Measurements from ENCODE around the gene DISC1.
"Not testable (repeated sequence)": the region's sequence is repeated elsewhere in the genome, so short reads cannot be mapped to it uniquely, and the experiment has no call there.

The DISC1 gene

GRCh38 chr1:231731268-231731667 lies 104.7 kb downstream of the DISC1 start:
- no peak for DNase-seq (ENCODE audit: low spot score)

- no peak for DNase-seq (ENCODE audit: low spot score)
Observed at GRCh38 chr1:231733063-231733462, 106.5 kb downstream of the DISC1 start.

- no peak for DNase-seq (ENCODE audit: low spot score)
Observed at GRCh38 chr1:231733672-231734071, 107.1 kb downstream of the DISC1 start.

GRCh38 chr1:231734417-231734816 lies 107.8 kb downstream of the DISC1 start:
- DNase-seq (ENCODE audit: low spot score) = no peak

- no peak for DNase-seq (ENCODE audit: low spot score)
Observed at GRCh38 chr1:231735411-231735810, 108.8 kb downstream of the DISC1 start.

- DNase-seq (ENCODE audit: low spot score) = no peak
Observed at GRCh38 chr1:231735941-231736340, 109.4 kb downstream of the DISC1 start.

- no peak for DNase-seq (ENCODE audit: low spot score)
Observed at GRCh38 chr1:231736464-231736863, 109.9 kb downstream of the DISC1 start.

- DNase-seq (ENCODE audit: low spot score) = no peak
Observed at GRCh38 chr1:231738554-231738953, 112.0 kb downstream of the DISC1 start.

- DNase-seq (ENCODE audit: low spot score) = no peak
Observed at GRCh38 chr1:231743966-231744365, 117.4 kb downstream of the DISC1 start.

GRCh38 chr1:231748760-231749415 lies 122.3 kb downstream of the DISC1 start:
- no peak for DNase-seq (ENCODE audit: low spot score)

GRCh38 chr1:231750296-231750695 lies 123.7 kb downstream of the DISC1 start:
- no peak for DNase-seq (ENCODE audit: low spot score)

- DNase-seq (ENCODE audit: low spot score) = no peak
Observed at GRCh38 chr1:231750818-231751362, 124.3 kb downstream of the DISC1 start.

GRCh38 chr1:231751415-231751814 lies 124.8 kb downstream of the DISC1 start:
- DNase-seq (ENCODE audit: low spot score) = no peak

GRCh38 chr1:231753313-231753712 lies 126.7 kb downstream of the DISC1 start:
- DNase-seq (ENCODE audit: low spot score) = no peak

- DNase-seq (ENCODE audit: low spot score) = no peak
Observed at GRCh38 chr1:231757101-231757404, 130.5 kb downstream of the DISC1 start.

- DNase-seq (ENCODE audit: low spot score) = no peak
Observed at GRCh38 chr1:231757759-231758158, 131.2 kb downstream of the DISC1 start.

- no peak for DNase-seq (ENCODE audit: low spot score)
Observed at GRCh38 chr1:231761252-231761651, 134.7 kb downstream of the DISC1 start.

GRCh38 chr1:231761747-231762541 lies 135.4 kb downstream of the DISC1 start:
- no peak for DNase-seq (ENCODE audit: low spot score)

GRCh38 chr1:231763456-231763855 lies 136.9 kb downstream of the DISC1 start:
- no peak for DNase-seq (ENCODE audit: low spot score)

GRCh38 chr1:231765825-231766224 lies 139.2 kb downstream of the DISC1 start:
- not testable (repeated sequence) for DNase-seq (ENCODE audit: low spot score)

- DNase-seq (ENCODE audit: low spot score) = no peak
Observed at GRCh38 chr1:231767471-231767870, 140.9 kb downstream of the DISC1 start.

- DNase-seq (ENCODE audit: low spot score) = no peak
Observed at GRCh38 chr1:231768416-231768815, 141.8 kb downstream of the DISC1 start.

- no peak for DNase-seq (ENCODE audit: low spot score)
Observed at GRCh38 chr1:231770506-231771175, 144.1 kb downstream of the DISC1 start.
